Measurements from ENCODE around the gene DBN1.

DNA sequence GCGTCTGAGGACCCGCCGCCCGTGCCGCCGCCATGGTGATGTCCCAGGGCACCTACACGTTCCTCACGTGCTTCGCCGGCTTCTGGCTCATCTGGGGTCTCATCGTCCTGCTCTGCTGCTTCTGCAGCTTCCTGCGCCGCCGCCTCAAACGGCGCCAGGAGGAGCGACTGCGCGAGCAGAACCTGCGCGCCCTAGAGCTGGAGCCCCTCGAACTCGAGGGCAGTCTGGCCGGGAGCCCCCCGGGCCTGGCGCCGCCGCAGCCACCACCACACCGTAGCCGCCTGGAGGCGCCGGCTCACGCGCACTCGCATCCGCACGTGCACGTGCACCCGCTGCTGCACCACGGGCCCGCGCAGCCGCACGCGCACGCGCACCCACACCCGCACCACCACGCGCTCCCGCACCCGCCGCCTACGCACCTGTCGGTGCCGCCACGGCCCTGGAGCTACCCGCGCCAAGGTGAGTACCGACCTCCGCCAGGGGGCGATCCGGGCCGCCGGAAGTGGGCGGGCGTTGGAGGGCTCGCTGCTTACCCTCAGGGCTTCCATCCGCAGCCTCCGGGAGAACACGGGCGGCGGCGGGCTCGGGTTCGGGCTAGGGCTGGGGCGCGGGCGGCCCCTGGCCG lies 18.3 kb downstream of the DBN1 start:
- TF ChIP-seq, protein P1, sequence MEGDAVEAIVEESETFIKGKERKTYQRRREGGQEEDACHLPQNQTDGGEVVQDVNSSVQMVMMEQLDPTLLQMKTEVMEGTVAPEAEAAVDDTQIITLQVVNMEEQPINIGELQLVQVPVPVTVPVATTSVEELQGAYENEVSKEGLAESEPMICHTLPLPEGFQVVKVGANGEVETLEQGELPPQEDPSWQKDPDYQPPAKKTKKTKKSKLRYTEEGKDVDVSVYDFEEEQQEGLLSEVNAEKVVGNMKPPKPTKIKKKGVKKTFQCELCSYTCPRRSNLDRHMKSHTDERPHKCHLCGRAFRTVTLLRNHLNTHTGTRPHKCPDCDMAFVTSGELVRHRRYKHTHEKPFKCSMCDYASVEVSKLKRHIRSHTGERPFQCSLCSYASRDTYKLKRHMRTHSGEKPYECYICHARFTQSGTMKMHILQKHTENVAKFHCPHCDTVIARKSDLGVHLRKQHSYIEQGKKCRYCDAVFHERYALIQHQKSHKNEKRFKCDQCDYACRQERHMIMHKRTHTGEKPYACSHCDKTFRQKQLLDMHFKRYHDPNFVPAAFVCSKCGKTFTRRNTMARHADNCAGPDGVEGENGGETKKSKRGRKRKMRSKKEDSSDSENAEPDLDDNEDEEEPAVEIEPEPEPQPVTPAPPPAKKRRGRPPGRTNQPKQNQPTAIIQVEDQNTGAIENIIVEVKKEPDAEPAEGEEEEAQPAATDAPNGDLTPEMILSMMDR (IDR thresholded peaks at IDR 0.05): peak; percentile 45 to 86 (median 68)
- peak in 1 of 2 donors; percentile 64 for TF ChIP-seq POLR2A (IDR thresholded peaks at IDR 0.05)
